Stimulated activated CD4-positive, alpha-beta T cell treated with anti-CD3 and anti-CD28 coated beads, TNF-alpha, amount 100 ng/mL, for 1 hour (primary cell): ENCODE results near the gene SRRM5.
"Not testable (repeated sequence)": the region's sequence is repeated elsewhere in the genome, so short reads cannot be mapped to it uniquely, and the experiment has no call there.

Source experiments
- DNase-seq, 3 donors: peaks; one replicate each; pipeline ENCODE4 v3.0.0-alpha.2; 2020; ENCODE audit warnings: low read depth in 3 of 3, low spot score in 1 of 3

SRRM5 gene

DNA sequence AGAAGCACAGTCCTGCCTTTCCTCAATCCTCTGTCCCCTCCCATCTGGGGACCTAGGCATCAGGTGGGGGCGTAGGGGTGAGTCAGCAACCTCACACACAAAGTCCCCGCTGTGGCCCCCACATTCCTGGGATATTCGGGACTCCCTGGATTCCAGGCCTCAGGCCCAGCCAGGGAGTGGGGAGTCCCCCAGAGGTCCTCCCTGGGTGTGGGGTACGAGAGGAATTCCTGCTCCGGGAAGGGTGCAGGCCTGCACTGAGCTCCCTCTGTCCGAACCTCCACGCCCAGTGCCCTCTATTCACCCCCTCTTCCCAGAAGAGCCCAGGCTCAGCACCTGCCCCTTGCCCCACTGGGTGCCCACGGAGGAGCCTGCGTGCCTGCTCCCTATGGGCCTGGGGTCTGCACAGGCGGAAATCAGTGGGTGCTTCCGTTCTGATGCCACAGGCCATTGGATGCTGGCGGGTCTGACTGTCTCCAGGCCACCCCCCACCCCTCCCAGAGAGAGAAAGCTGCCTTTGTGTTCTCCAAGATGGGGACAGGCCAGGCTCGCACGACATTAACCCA is 24.3 kb downstream of the SRRM5 start:
- DNase-seq: no peak

DNA sequence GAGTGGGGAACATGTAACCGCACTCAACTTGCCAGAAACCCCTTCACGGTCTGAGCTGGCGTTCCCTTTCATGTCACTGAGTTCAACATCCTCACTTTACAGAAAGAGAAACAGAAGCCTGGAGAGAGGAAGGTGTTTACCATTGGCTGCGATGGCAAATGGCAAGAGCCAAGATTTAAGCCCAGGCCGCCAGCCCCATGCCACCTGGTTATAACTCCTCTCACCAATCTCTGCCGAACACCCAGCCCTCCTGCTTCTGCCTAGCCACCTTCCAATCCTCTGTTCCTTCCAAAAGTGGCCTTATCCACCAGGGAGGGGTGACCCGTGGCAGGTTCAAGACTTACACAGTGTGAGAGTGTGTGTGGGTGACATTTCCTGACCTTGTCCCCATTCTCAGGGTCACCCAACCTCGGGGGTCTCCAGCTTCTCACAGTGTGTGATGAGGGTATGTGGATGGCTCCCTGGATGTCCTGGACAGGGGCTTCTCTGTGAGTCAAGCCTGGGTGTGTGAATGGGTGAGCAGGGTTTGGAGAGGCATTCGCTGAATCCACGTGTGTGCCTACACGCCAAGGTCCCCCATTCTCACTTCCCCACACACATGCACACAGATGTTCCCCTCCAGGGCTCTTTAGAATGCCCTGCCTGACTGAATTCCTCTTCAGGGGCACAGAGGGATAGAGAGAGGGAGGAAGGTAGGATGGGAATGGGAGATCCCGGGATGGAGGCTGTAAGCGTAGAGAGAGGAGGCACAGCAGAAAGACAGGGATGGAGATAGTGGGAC is 26.5 kb downstream of the SRRM5 start:
- no peak for DNase-seq

- no peak for DNase-seq
Measured at GRCh38 chr19:43638995-43639518, 27.2 kb downstream of the SRRM5 start.

GRCh38 chr19:43639519-43640423 is 27.9 kb downstream of the SRRM5 start, which contains the start of gene CADM4:
Gene CADM4 (minus strand): TSS chr19:43639850. CDS start chr19:43639790, 60 bp downstream.
- peak in 2 of 3 donors; percentile 22 to 49 for DNase-seq

DNA sequence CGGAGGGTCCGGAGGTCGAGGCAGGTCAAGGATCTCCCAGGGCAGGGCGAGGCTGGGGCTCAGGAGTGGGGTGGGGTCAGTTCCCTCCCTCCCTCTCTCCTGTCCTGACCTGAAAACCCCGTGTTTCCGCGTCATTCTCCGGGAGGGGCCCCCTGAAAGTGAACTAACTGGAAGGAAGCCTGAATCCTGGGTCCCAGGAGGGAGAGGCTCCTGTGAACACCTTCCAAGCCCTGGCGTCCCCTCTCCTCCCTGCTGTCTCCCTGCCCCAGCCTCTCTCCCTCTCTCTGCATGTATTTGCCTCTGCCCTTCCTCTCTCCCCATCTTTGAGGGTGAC is 28.5 kb downstream of the SRRM5 start:
- no peak for DNase-seq

DNA sequence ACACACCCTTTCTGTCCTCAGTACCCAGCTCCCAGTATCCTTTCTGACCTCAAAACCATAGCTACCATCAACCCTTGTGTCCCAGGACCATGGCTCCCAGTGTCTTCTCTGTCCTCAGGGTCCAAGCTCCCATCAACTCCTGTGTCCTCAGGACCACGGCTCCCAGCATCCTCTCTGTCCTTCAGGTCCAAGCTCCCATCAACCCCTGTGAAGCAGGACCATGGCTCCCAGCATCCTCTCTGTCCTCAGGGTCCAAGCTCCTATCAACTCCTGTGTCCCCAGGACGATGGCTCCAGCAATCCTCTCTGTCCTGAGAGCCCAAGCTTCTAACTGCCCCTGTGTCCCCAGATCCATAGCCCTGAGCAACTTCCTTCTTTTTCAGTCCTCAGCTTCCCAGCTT is 29.4 kb downstream of the SRRM5 start:
- no peak for DNase-seq

DNA sequence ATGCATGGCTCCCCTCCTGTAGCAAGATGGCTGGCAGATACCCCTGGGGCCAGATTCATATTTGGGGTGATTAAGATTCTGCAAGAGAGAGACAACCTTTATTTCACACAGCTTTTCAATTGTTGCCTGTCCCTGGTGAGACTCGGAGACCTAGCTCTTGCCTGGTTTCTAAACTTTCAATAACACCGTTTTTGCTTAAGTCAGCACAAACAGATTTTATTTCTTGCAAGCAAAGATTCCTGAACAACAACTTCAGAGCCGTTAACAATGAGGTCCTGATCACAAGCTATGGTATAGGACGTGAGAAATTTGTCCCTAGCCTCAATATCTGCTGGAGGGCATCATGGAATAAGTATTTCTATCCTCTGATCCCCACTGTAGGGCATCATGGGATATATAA is 30.6 kb downstream of the SRRM5 start:
- no peak for DNase-seq

DNA sequence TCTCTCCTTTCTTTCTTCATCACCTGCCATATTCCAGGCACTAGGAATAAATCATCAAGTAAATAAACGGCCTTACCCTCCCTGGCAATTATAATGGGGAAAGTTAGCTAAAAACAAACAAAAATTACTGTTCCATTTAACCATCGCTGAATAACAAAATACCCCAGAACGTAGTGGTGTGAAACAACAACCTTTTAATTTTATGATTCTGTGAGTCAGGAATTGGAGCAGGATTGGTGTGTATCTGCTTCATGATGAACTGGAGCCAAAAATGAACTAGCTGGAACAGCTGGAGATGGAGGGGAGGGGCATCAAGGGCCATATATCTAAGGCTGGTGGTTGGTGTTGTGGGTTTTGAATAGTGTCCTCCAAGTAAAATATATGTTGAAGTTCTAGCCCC is 31.4 kb downstream of the SRRM5 start:
- DNase-seq: no peak

- DNase-seq: no peak
Measured at GRCh38 chr19:43644181-43644580, 32.3 kb downstream of the SRRM5 start.

- no peak for DNase-seq
Measured at GRCh38 chr19:43648633-43649032, 36.7 kb downstream of the SRRM5 start.

DNA sequence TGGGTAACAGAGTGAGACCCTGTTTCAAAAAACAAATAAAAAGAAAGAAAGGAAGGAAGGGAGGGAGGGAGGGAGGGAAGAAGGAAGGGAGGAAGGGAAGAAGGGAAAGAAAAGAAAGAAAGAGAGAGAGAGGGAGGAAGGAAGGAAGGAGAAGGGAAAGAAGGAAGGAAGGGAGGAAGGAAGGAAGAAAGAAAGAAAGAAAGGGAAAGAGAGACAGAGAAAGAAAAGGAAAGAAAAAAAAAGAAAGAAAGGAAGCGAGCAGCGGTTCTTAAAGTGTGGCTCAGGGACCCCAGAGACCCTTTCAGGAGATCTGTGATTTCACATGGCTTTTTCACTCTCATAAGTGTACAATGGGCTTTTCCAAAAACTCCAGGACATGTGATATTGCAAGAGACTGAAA is 37.6 kb downstream of the SRRM5 start:
- DNase-seq: no peak

GRCh38 chr19:43650276-43650675 is 38.4 kb downstream of the SRRM5 start:
- DNase-seq: not testable (repeated sequence)

GRCh38 chr19:43651758-43652545 is 40.1 kb downstream of the SRRM5 start:
- DNase-seq: no peak

- DNase-seq: no peak
Measured at GRCh38 chr19:43652546-43652874, 40.6 kb downstream of the SRRM5 start.

DNA sequence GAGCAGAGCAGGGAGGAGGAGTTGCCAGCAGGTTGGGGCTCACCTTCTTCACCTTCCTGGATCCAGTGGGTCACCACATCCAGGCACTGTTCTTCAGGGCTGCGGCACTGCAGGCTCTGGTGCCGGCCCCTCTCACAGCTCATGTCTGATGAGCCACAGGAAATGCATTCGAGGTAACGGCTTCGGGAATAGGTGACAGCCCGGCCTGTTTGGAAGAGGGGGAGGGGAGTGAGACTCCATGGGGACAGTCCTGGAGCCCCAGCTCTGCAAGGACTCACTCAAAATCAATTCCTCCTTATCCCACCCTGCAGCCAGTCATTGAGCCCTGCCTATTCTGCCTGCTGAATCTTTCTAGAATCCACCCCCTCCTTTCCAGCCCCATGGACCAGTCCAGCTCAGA is 44.5 kb downstream of the SRRM5 start:
- no peak for DNase-seq

DNA sequence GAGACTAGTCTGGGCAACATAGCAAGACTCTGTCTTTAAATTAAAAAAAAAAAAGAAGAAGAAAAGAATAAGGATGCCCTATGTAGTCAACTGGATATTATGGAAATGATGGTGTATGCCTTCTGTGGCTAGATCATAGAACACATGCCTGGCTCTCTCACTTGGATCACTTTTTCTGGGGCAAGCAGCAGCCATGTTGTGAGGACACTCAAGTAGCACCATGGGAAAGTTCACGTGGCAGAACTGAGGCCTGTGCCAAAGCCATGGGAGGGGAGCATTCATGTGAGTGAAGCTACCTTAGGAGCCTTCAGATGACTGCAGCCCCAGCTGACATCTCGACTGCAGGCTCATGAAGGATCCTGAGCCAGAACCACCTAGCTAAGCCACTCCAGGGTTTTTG is 46.1 kb downstream of the SRRM5 start:
- no peak for DNase-seq

GRCh38 chr19:43658494-43658893 is 46.6 kb downstream of the SRRM5 start:
- no peak for DNase-seq

- no peak for DNase-seq
Measured at GRCh38 chr19:43660301-43660970, 48.5 kb downstream of the SRRM5 start.

- no peak for DNase-seq
Measured at GRCh38 chr19:43660971-43661360, 49.1 kb downstream of the SRRM5 start.

- no peak for DNase-seq
Measured at GRCh38 chr19:43662487-43662886, 50.6 kb downstream of the SRRM5 start.

DNA sequence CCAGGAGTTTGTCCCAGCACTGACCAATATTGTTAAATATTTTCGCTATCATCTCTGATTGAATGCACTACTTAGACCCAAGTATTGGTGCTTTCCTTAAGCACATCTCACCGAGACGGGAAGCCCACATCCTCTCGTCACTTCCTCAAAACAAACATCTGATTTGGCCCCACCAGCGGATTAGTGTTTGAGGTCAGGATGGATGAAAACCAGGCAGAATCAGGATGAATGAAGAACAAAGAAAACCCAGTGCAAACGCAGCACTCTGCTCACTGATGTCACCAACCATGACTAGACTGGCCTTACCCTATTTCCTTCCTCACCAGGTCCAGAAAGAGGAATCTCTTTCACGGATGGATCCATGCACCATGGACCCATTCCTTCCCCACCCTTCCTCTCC is 52.1 kb downstream of the SRRM5 start:
- no peak for DNase-seq
